GM12878 (cell line): ENCODE measurements around the gene SLC35G6. TPM values are rescaled to one million over a fixed set of nuclear protein-coding genes. Genes with fewer than 3 reads are reported as not detected.
A peak's percentile ranks its signal among the peaks of the same experiment; 100 is the strongest.

Experiments
- ATAC-seq: fragments of 200-7000 bp; cut with Tn5 transposase; 3 replicates; pipeline ENCODE4 v1.9.1; 2020; ENCODE audit warnings: mild to moderate bottlenecking, moderate library complexity
- BruUV-seq: library from RNA; stranded (reverse); fragments of 400-500 nt; replicated peaks from 2 replicates; lab custom pipeline; 2021; lab: Mats Ljungman, UMichigan
- CTCF ChIA-PET: fragments of 300-600 bp; sonication (Branson Sonifier 250); formaldehyde crosslinking; extraction: SDS; loops from one replicate; lab custom pipeline; 2021; ENCODE audit warnings: inconsistent platforms; lab: Yijun Ruan, JAX
- POLR2A ChIA-PET: fragments of 350-600 bp; formaldehyde crosslinking; extraction: SDS; loops from one replicate; lab custom pipeline; 2021; ENCODE audit warnings: inconsistent platforms; lab: Charles Lee
- RAD21 ChIA-PET: fragments of 300-600 bp; sonication (Branson Sonifier 250); formaldehyde crosslinking; loops from one replicate; lab custom pipeline; 2023; ENCODE audit warnings: antibody characterized with exemption; ENCODE audit not compliant: unreplicated experiment; lab: Charles Lee
- SMC1A ChIA-PET: fragments of 300-600 bp; sonication (Branson Sonifier 250); formaldehyde crosslinking; loops from one replicate; lab custom pipeline; 2023; ENCODE audit not compliant: unreplicated experiment, uncharacterized antibody; lab: Charles Lee
- DNase-seq: peaks from one replicate; pipeline ENCODE4 v3.0.0-alpha.2; 2011; ENCODE audit warnings: low read depth, low spot score
- FAIRE-seq: peaks from 3 replicates; lab custom pipeline; 2011; peaks lifted over from hg19 to GRCh38; lab: Jason Lieb, UNC
- H2AFZ ChIP-seq: 2 replicates; pipeline ENCODE4 v1.6.0; 2011; ENCODE audit warnings: low read depth, low read length, control low read depth; ENCODE audit not compliant: control insufficient read depth
- H3K27ac ChIP-seq: 2 replicates; pipeline ENCODE4 v1.5.1; 2011; ENCODE audit warnings: control low read depth; ENCODE audit not compliant: control insufficient read depth, insufficient read depth
- H3K27me3 ChIP-seq, 2 experiments: replicated peaks in 1 of 2; 2 replicates each; pipeline versions ENCODE4 v1.6.0 to v1.6.1; 2011; ENCODE audit warnings: low read length in 1 of 2; ENCODE audit not compliant: control insufficient read depth in 2 of 2, insufficient read depth in 2 of 2
- H3K36me3 ChIP-seq, 2 experiments: 2 replicates each; pipeline ENCODE4 v1.5.1; 2011; ENCODE audit warnings: low read length in 1 of 2; ENCODE audit not compliant: control insufficient read depth in 2 of 2, insufficient read depth in 2 of 2
- H3K4me1 ChIP-seq: 2 replicates; pipeline ENCODE4 v1.6.1; 2011; ENCODE audit warnings: mild to moderate bottlenecking, low read length, moderate library complexity, mixed read lengths; ENCODE audit not compliant: control insufficient read depth, insufficient read depth
- H3K4me2 ChIP-seq: 2 replicates; pipeline ENCODE4 v1.6.0; 2011; ENCODE audit warnings: control low read depth; ENCODE audit not compliant: control insufficient read depth, insufficient read depth
- H3K4me3 ChIP-seq: fragments of 200-600 bp; sonication (generic); 2 replicates; pipeline ENCODE4 v1.5.1; 2016
- H3K79me2 ChIP-seq: 2 replicates; pipeline ENCODE4 v1.6.0; 2011; ENCODE audit warnings: low read length; ENCODE audit not compliant: control insufficient read depth, insufficient read depth
- H3K9ac ChIP-seq: 2 replicates; pipeline ENCODE4 v1.8.0; 2011; ENCODE audit warnings: low read length, control low read depth, mixed read lengths; ENCODE audit not compliant: control insufficient read depth, insufficient read depth
- H3K9me3 ChIP-seq: replicated peaks from 3 replicates; pipeline ENCODE4 v1.5.1; 2011; ENCODE audit warnings: mild to moderate bottlenecking, low read length; ENCODE audit not compliant: control insufficient read depth, insufficient read depth
- H4K20me1 ChIP-seq: 2 replicates; pipeline ENCODE4 v1.6.0; 2011; ENCODE audit not compliant: control insufficient read depth, insufficient read depth
- ATF7 ChIP-seq: fragments of 450-650 bp; IDR thresholded peaks from 2 replicates; pipeline ENCODE4 v1.6.1; 2016; ENCODE audit warnings: low read depth, mild to moderate bottlenecking
- E2F8 ChIP-seq: fragments of 450-650 bp; IDR thresholded peaks from 2 replicates; pipeline ENCODE4 v1.6.1; 2018; ENCODE audit warnings: mild to moderate bottlenecking, low read depth, moderate library complexity; ENCODE audit not compliant: partially characterized antibody
- ESRRA ChIP-seq: IDR thresholded peaks from 2 replicates; pipeline ENCODE4 v1.6.1; 2012; ENCODE audit warnings: mild to moderate bottlenecking, low read length, improper control_type of control experiment
- MTA3 ChIP-seq: IDR thresholded peaks from 2 replicates; pipeline ENCODE4 v1.6.1; 2012; ENCODE audit warnings: low read length, inconsistent platforms, borderline replicate concordance
- NBN ChIP-seq: fragments of 450-650 bp; IDR thresholded peaks from 2 replicates; pipeline ENCODE4 v1.6.1; 2016
- RAD21 ChIP-seq: IDR thresholded peaks from 2 replicates; pipeline ENCODE4 v1.6.1; 2011; ENCODE audit warnings: mild to moderate bottlenecking, low read depth, low read length, moderate library complexity; ENCODE audit not compliant: insufficient read depth
- ZZZ3 ChIP-seq: IDR thresholded peaks from 2 replicates; pipeline ENCODE4 v1.6.1; 2011; ENCODE audit warnings: low read depth; ENCODE audit not compliant: control insufficient read depth, insufficient read length
- WGBS: methylation state at CpG from one replicate; pipeline ENCODE4 v1.1.6; 2016; ENCODE audit warnings: low lambda C conversion rate; ENCODE audit not compliant: insufficient replicate concordance, insufficient coverage; ENCODE audit errors: missing lambda C conversion rate; 5-methylcytosine and 5-hydroxymethylcytosine counted together
- in situ Hi-C: fragments of 300-500 bp; cut with MboI; formaldehyde crosslinking; loops from 9 replicates; pipeline ENCODE4 v1.14.3; 2018; ENCODE audit warnings: mixed read lengths
- intact Hi-C: fragments of 100-400 bp; cut with micrococcal nuclease; formaldehyde crosslinking; loops from one replicate; pipeline ENCODE4 v1.14.2; 2022; ENCODE audit not compliant: unreplicated experiment
- polyA plus RNA-seq, 11 experiments: library from polyadenylated mRNA; depleted of rRNA in 4 of 11; unstranded in 6 of 11; stranded (reverse) in 5 of 11; fragments of >200 nt; fragmentation: Nextera tagmentation in 4 of 11; fragmentation: Illumina TruSeq in 1 of 11; extraction: Ambion mirVana in 4 of 11; extraction: Trizol in 1 of 11; gene quantifications; 1 replicate in 1 of 11; 2 replicates in 10 of 11; pipeline versions ENCODE4 v1.2.1 to v1.2.3, GENCODE V29; 2011 to 2016; ENCODE audit warnings: inconsistent platforms in 2 of 11, missing spikeins in 2 of 11, low read depth in 1 of 11
- total RNA-seq, 4 experiments: library from RNA; depleted of rRNA in 3 of 4; stranded (reverse); fragments of >200 nt in 3 of 4; fragmentation: Illumina TruSeq in 1 of 4; extraction: Trizol in 1 of 4; gene quantifications; 2 replicates each; pipeline versions ENCODE4 v1.2.1 to v1.2.3, GENCODE V29; 2013 to 2021
- TF ChIP-seq, protein P1 (sequence below), 3 experiments: IDR thresholded peaks in 2 of 3; conservative IDR thresholded peaks in 1 of 3; 2 replicates each; pipeline ENCODE4 v1.5.1; 2011; ENCODE audit warnings: low read depth in 3 of 3, low read length in 3 of 3, mild to moderate bottlenecking in 3 of 3, control low read depth in 2 of 3, moderate library complexity in 2 of 3, inconsistent platforms in 1 of 3, mixed read lengths in 1 of 3; ENCODE audit not compliant: control insufficient read depth in 2 of 3, insufficient read depth in 1 of 3; ENCODE audit errors: extremely low read depth in 1 of 3

The SLC35G6 gene
- total and polyA plus RNA-seq, 10 of the 15 experiments (the other 5 are each of a cell fraction or from before 2014, with no cell fraction given) = 0.20 TPM; not detected in 9

DNA sequence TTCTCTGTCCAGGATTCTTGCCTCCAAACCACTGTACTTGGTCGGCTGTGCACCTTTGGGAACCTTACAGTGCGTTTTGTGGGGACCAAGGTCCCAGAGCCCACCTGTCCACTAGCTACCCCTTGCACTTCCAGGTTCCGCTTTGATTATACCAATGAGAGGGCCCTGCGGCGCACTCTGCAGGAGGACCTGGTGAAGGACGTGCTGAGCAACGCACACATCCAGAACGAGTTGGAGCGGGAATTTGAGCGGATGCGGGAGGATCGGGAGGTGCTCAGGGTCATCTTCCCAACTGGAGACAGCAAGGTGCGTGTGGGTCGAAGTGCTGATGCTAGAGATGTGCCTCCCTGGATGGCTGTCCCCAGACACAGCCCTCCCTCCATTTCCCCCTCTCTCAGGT, 21.7 kb downstream of the SLC35G6 start:
- no peak overlapping the region for H2AFZ ChIP-seq
- FAIRE-seq (no peak), DNase-seq (no peak), ATAC-seq (no peak)
- BruUV-seq = no TSS peak
- in situ Hi-C loops = no loop called here
- H3K27me3 ChIP-seq = no peaks in the 10 kb centered on the region
- no peak overlapping the region for H3K9ac ChIP-seq
- intact Hi-C loops = no loop called here
- H4K20me1 ChIP-seq = no peaks in the 10 kb centered on the region; the same call in 1 of the 2 replicates
- CTCF ChIA-PET = interaction anchor here (1.0 to 2.3 kb wide), 5 partner anchors 10 to 147 kb away, joined by 3 to 8 read pairs (median 4); partner anchors contain the start of gene TMEM102
- H3K4me2 ChIP-seq = no peak overlapping the region
- H3K79me2 ChIP-seq = no peaks in the 10 kb centered on the region
- RAD21 ChIA-PET = no interaction called here
- H3K36me3 ChIP-seq = peaks cover 49 to 62% of the 10 kb centered on the region in 2 experiments
- H3K4me1 ChIP-seq = no peaks in the 10 kb centered on the region
- WGBS = over 99% methylated on average over 14 of the region's 14 CpGs
- SMC1A ChIA-PET = interaction anchor here (1.0 kb wide), 1 partner anchor 26 kb away, joined by 3 read pairs; no protein-coding TSS in a partner anchor
- no peak for TF ChIP-seq ESRRA
- peak; percentile 47 for TF ChIP-seq RAD21
- TF ChIP-seq, protein P1, sequence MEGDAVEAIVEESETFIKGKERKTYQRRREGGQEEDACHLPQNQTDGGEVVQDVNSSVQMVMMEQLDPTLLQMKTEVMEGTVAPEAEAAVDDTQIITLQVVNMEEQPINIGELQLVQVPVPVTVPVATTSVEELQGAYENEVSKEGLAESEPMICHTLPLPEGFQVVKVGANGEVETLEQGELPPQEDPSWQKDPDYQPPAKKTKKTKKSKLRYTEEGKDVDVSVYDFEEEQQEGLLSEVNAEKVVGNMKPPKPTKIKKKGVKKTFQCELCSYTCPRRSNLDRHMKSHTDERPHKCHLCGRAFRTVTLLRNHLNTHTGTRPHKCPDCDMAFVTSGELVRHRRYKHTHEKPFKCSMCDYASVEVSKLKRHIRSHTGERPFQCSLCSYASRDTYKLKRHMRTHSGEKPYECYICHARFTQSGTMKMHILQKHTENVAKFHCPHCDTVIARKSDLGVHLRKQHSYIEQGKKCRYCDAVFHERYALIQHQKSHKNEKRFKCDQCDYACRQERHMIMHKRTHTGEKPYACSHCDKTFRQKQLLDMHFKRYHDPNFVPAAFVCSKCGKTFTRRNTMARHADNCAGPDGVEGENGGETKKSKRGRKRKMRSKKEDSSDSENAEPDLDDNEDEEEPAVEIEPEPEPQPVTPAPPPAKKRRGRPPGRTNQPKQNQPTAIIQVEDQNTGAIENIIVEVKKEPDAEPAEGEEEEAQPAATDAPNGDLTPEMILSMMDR (IDR thresholded peaks at IDR 0.05 in 2 of 3, conservative IDR thresholded peaks at IDR 0.05 in 1 of 3; ENCODE audit: control insufficient read depth in 2 of 3, extremely low read depth in 1 of 3, insufficient read depth in 1 of 3, low read depth in 3 of 3, low read length in 3 of 3) = peak; percentile 17 to 31 (median 25); a peak in 4 of 6 replicates
- no peak overlapping the region for H3K27ac ChIP-seq
- POLR2A ChIA-PET = no interaction called here
- no peak overlapping the region for H3K4me3 ChIP-seq
- H3K9me3 ChIP-seq = no peaks in the 10 kb centered on the region

DNA sequence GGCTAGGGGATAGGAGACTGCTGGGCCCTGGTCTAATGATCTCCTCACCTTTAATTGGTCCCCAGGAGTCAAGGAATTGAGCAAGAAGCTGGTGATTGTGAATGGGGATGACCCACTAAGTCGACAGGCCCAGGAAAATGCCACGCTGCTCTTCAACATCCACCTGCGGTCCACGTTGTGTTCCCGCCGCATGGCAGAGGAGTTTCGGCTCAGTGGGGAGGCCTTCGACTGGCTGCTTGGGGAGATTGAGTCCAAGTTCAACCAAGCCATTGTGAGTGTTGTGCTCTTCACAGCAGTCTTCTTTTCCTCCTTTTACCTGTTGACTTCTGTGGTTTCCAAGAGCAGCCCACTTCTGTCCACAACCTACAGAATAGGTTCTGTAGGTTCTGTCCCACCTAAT, 22.3 kb downstream of the SLC35G6 start:
- no peak overlapping the region for H3K4me2 ChIP-seq
- in situ Hi-C loops = no loop called here
- ChIA-PET CTCF (interaction anchor here (1.1 to 2.3 kb wide), 3 partner anchors 57 to 148 kb away, joined by 4 to 8 read pairs (median 5); no protein-coding TSS in a partner anchor), RAD21 (no interaction called here), SMC1A (no interaction called here), POLR2A (no interaction called here)
- H3K27me3 ChIP-seq = no peaks in the 10 kb centered on the region
- H3K36me3 ChIP-seq = peaks cover 50 to 58% of the 10 kb centered on the region in 2 experiments
- no peaks in the 10 kb centered on the region; the same call in 1 of the 2 replicates for H4K20me1 ChIP-seq
- H3K4me1 ChIP-seq = no peaks in the 10 kb centered on the region
- no peak overlapping the region for H3K27ac ChIP-seq
- FAIRE-seq (no peak), ATAC-seq (no peak), DNase-seq (no peak)
- H3K9ac ChIP-seq = no peak overlapping the region
- no TSS peak for BruUV-seq
- no peaks in the 10 kb centered on the region for H3K9me3 ChIP-seq
- no peaks in the 10 kb centered on the region for H3K79me2 ChIP-seq
- TF ChIP-seq MTA3 (no peak), NBN (no peak), ATF7 (no peak), RAD21 (no peak), E2F8 (no peak), ZZZ3 (no peak)
- 96% methylated on average over 8 of the region's 8 CpGs for WGBS
- no peak overlapping the region for H3K4me3 ChIP-seq
- no peak overlapping the region for H2AFZ ChIP-seq
- intact Hi-C loops = no loop called here
